Fibroblast of villous mesenchyme (primary cell): ENCODE data around the gene SLC6A19. TPM values are rescaled to one million over a fixed set of nuclear protein-coding genes. Genes with fewer than 3 reads are reported as not detected.

Experiments used
- DNase-seq: peaks from one replicate; pipeline ENCODE4 v3.0.0-alpha.2; 2010; ENCODE audit warnings: low read depth
- H3K4me3 ChIP-seq: 2 replicates; pipeline ENCODE4 v1.5.1; 2011; ENCODE audit warnings: low read depth, mild to moderate bottlenecking, low read length
- total RNA-seq: library from RNA; depleted of rRNA; stranded (reverse); fragments of >200 nt; gene quantifications from 2 replicates; pipeline ENCODE4 v1.2.3, GENCODE V29; 2012
- TF ChIP-seq, protein P1 (sequence below): IDR thresholded peaks from 2 replicates; pipeline ENCODE4 v1.5.1; 2012; ENCODE audit warnings: low read depth, mild to moderate bottlenecking, low read length; ENCODE audit not compliant: insufficient read depth

The SLC6A19 gene
- total RNA-seq, 1 donor = not detected

GRCh38 chr5:1270933-1271914, 69.8 kb downstream of the SLC6A19 start:
- no peak overlapping the region for H3K4me3 ChIP-seq
- no peak for DNase-seq
- TF ChIP-seq, protein P1, sequence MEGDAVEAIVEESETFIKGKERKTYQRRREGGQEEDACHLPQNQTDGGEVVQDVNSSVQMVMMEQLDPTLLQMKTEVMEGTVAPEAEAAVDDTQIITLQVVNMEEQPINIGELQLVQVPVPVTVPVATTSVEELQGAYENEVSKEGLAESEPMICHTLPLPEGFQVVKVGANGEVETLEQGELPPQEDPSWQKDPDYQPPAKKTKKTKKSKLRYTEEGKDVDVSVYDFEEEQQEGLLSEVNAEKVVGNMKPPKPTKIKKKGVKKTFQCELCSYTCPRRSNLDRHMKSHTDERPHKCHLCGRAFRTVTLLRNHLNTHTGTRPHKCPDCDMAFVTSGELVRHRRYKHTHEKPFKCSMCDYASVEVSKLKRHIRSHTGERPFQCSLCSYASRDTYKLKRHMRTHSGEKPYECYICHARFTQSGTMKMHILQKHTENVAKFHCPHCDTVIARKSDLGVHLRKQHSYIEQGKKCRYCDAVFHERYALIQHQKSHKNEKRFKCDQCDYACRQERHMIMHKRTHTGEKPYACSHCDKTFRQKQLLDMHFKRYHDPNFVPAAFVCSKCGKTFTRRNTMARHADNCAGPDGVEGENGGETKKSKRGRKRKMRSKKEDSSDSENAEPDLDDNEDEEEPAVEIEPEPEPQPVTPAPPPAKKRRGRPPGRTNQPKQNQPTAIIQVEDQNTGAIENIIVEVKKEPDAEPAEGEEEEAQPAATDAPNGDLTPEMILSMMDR = no peak

DNA sequence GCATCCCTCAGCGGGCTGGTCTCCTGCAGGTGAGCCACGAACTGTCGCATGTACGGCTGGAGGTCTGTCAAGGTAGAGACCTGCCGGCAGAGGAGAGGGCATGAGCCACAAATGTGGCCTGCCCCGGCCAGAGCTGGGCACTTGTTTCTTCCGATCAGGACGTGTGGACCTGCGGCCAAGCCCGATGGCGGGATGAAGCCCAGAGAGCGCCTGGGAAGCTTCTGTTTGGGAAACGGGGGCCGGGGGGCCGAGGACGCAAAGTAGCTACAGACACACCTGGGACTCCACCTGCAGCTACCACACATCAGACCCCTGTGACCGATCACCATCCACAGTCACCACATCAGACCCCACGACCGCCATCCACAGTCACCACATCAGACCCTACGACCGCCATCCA, 70.8 kb downstream of the SLC6A19 start:
- H3K4me3 ChIP-seq = no peak overlapping the region
- TF ChIP-seq, protein P1 = no peak
- no peak for DNase-seq

DNA sequence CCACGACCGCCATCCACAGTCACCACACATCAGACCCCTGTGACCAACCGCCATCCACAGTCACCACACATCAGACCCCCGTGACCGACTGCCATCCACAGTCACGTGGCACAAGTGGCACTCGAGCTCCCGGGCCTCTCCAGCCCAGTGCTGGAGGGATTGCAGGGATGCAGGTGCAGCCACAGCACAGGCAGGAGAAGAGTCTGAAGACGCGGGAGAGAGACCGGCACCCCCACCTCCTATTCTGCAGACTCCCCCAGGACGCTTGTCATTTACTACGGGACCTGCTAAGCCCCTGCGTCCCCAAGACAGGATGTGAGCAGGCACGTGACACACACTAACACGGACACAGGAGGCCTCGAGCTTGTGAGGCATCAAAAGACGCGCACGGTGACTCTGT, 72.3 kb downstream of the SLC6A19 start:
- TF ChIP-seq, protein P1 = no peak
- no peak for DNase-seq
- H3K4me3 ChIP-seq = no peak overlapping the region

- TF ChIP-seq, protein P1 = no peak
- DNase-seq = no peak
- H3K4me3 ChIP-seq = no peak overlapping the region
Measured at GRCh38 chr5:1274471-1274870, 73.1 kb downstream of the SLC6A19 start.

Other genes with a start within 250 kb of the SLC6A19 start
- 2.2 and 4.2 TPM in 2 replicates for gene NKD2, start 192.8 kb upstream of the SLC6A19 start, total RNA-seq
- gene SLC12A7, start 89.5 kb upstream of the SLC6A19 start, total RNA-seq = 9.5 and 12.9 TPM in 2 replicates
- not detected in 2 replicates for gene SLC6A18, start 23.8 kb downstream of the SLC6A19 start, total RNA-seq
- not detected in 2 replicates for gene TERT, start 93.5 kb downstream of the SLC6A19 start, total RNA-seq
- gene CLPTM1L, start 143.5 kb downstream of the SLC6A19 start, total RNA-seq = 180 and 252 TPM in 2 replicates
- gene SLC6A3, start 243.8 kb downstream of the SLC6A19 start, total RNA-seq = not detected in 2 replicates